ENCODE data around the gene LIME1.

- TF ChIP-seq ZFX (IDR thresholded peaks at IDR 0.05) = no peak
- TF ChIP-seq CTCF (conservative IDR thresholded peaks at IDR 0.05) = no peak
Measured at GRCh38 chr20:63741354-63741675, 4.9 kb downstream of the LIME1 start.

Measured in C4-2B (cell line).